ENCODE results near the gene MEI1. TPM values are rescaled to one million over a fixed set of nuclear protein-coding genes. Genes with fewer than 3 reads are reported as not detected.
"Not testable (repeated sequence)": the region's sequence is repeated elsewhere in the genome, so short reads cannot be mapped to it uniquely, and the experiment has no call there.

The MEI1 gene
- total and polyA plus RNA-seq, 7 donors = 0.01 to 0.47 (median 0.23) TPM; not detected in 2

GRCh38 chr22:41833369-41834004 lies 134.2 kb downstream of the MEI1 start:
- 1 to 2% (median 1%) methylated on average over 51 to 86 of the region's 86 CpGs for WGBS, 3 donors
- H3K27ac ChIP-seq = peak overlapping the region; percentile 92
- ATAC-seq (peak; percentile 28 to 43 (median 36)), DNase-seq (peak; percentile 54 to 73)
- no peak for TF ChIP-seq CTCF (IDR thresholded peaks at IDR 0.05)
- no peaks in the 10 kb centered on the region for H3K4me1 ChIP-seq
- H3K27me3 ChIP-seq (ENCODE audit: insufficient read depth in 3 of 3, low read length in 2 of 3) = no peaks in the 10 kb centered on the region
- no peaks in the 10 kb centered on the region for H3K9me3 ChIP-seq
- peak overlapping the region; percentile 78 for H3K4me3 ChIP-seq
- intact Hi-C loops (cut with DNase I) = loop anchor here in 1 of 2 donors (10.0 kb wide), 1 partner anchor 61 kb away; no protein-coding TSS in a partner anchor
- peaks cover 3 to 17% of the 10 kb centered on the region in 2 donors for H3K36me3 ChIP-seq (ENCODE audit: insufficient read depth in 1 of 2, low read depth in 1 of 2)

- Histone ChIP-seq H3K9me3 (no peaks in the 10 kb centered on the region), H3K36me3 (ENCODE audit: insufficient read depth in 1 of 2, low read depth in 1 of 2) (peaks cover 3 to 17% of the 10 kb centered on the region in 2 donors), H3K27ac (peak overlapping the region; percentile 92), H3K4me1 (no peaks in the 10 kb centered on the region), H3K27me3 (ENCODE audit: insufficient read depth in 3 of 3, low read length in 2 of 3) (no peaks in the 10 kb centered on the region), H3K4me3 (peak overlapping the region; percentile 78)
- ATAC-seq (no peak), DNase-seq (no peak)
- TF ChIP-seq CTCF (IDR thresholded peaks at IDR 0.05) = no peak
- intact Hi-C loops (cut with DNase I) = loop anchor here in 1 of 2 donors (10.0 kb wide), 1 partner anchor 61 kb away; no protein-coding TSS in a partner anchor
- WGBS, 3 donors = 13 to 26% (median 16%) methylated on average over 14 of the region's 14 CpGs
Measured at GRCh38 chr22:41834005-41834944, 135.0 kb downstream of the MEI1 start.

GRCh38 chr22:41835462-41835861 lies 136.2 kb downstream of the MEI1 start:
- Histone ChIP-seq H3K36me3 (ENCODE audit: insufficient read depth in 1 of 2, low read depth in 1 of 2) (peaks cover 3 to 17% of the 10 kb centered on the region in 2 donors), H3K27ac (peak overlapping the region; percentile 38)
- 53 to 63% (median 58%) methylated on average over 6 to 8 of the region's 8 CpGs for WGBS, 3 donors
- intact Hi-C loops (cut with DNase I) = loop anchor here in 1 of 2 donors (10.0 kb wide), 1 partner anchor 59 kb away; no protein-coding TSS in a partner anchor
- not testable (repeated sequence) for H3K4me1 ChIP-seq; H3K4me3 ChIP-seq; ATAC-seq; H3K27me3 ChIP-seq (ENCODE audit: insufficient read depth in 3 of 3, low read length in 2 of 3); H3K9me3 ChIP-seq
- DNase-seq = peak in 1 of 2 donors; percentile 53

- H3K27ac ChIP-seq = no peak overlapping the region
- TF ChIP-seq CTCF (IDR thresholded peaks at IDR 0.05) = no peak
- H3K9me3 ChIP-seq = no peaks in the 10 kb centered on the region
- intact Hi-C loops (cut with DNase I) = loop anchor here in 1 of 2 donors (10.0 kb wide), 1 partner anchor 58 kb away; no protein-coding TSS in a partner anchor
- no peak for ATAC-seq
- WGBS, 3 donors = 75 to 85% (median 80%) methylated on average over 2 of the region's 2 CpGs
- H3K36me3 ChIP-seq (ENCODE audit: insufficient read depth in 1 of 2, low read depth in 1 of 2) = peaks cover 3 to 20% of the 10 kb centered on the region in 2 donors
- DNase-seq = no peak
- no peak overlapping the region for H3K4me3 ChIP-seq
- H3K27me3 ChIP-seq (ENCODE audit: insufficient read depth in 3 of 3, low read length in 2 of 3) = no peaks in the 10 kb centered on the region
- peaks cover 11% of the 10 kb centered on the region for H3K4me1 ChIP-seq
Measured at GRCh38 chr22:41836551-41836950, 137.2 kb downstream of the MEI1 start.
